ENCODE measurements around the gene MTFR2. TPM values are rescaled to one million over a fixed set of nuclear protein-coding genes. Genes with fewer than 3 reads are reported as not detected.

The MTFR2 gene
- total RNA-seq, 4 donors from 2014 or later: 0.62 TPM; not detected in 3

GRCh38 chr6:136288566-136289326 is 38.6 kb upstream of the MTFR2 start:
- Histone ChIP-seq H3K27me3 (no peaks in the 10 kb centered on the region), H3K27ac (peak overlapping the region; percentile 98 to 100 (median 100)), H3K4me1 (peaks cover 11 to 60% (median 23%) of the 10 kb centered on the region in 3 donors), H3K36me3 (no peaks in the 10 kb centered on the region), H3K9me3 (no peaks in the 10 kb centered on the region), H3K4me3 (peak overlapping the region; percentile 84)
- peak; percentile 55 for ATAC-seq
- WGBS, 2 donors (ENCODE audit: low coverage in 1 of 2): 0% methylated on average over 5 to 17 of the region's 34 CpGs
- TF ChIP-seq CTCF (IDR thresholded peaks at IDR 0.05) (peak in 3 of 4 experiments; percentile 27 to 55 (median 48)), POLR2AphosphoS5 (IDR thresholded peaks at IDR 0.05) (peak; percentile 66), EP300 (IDR thresholded peaks at IDR 0.05) (no peak), POLR2A (IDR thresholded peaks at IDR 0.05) (peak in 1 of 2 donors; percentile 21)

DNA sequence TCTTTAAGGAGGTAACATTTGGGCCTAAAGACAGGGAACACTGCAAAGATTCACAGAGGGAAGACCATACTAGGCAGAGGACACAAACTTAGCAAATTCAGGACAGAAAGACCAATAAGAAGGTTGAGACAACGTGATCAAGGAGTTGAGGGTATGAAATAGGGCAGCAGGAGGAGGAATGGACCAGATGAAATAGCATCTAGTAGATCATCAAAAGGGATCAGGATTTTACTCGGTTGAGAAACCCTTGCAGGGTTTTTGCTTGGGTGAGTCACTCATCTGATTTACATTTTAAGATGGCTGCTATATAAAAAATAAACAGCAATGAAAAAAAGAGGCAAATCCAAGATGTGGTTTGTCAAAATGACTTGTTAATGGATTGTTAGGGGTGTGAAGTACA is 34.8 kb upstream of the MTFR2 start:
- Histone ChIP-seq H3K36me3 (no peaks in the 10 kb centered on the region), H3K27me3 (no peaks in the 10 kb centered on the region), H3K4me3 (no peak overlapping the region), H3K4me1 (peaks cover 29 to 89% (median 38%) of the 10 kb centered on the region in 3 donors), H3K9me3 (no peaks in the 10 kb centered on the region), H3K27ac (peak overlapping the region in 1 of 4 donors; percentile 8)
- WGBS, 2 donors (ENCODE audit: low coverage in 1 of 2): 14 to 27% methylated on average over 2 of the region's 2 CpGs
- no peak for ATAC-seq
- TF ChIP-seq POLR2AphosphoS5 (IDR thresholded peaks at IDR 0.05) (no peak), EP300 (IDR thresholded peaks at IDR 0.05) (no peak), CTCF (IDR thresholded peaks at IDR 0.05) (no peak), POLR2A (IDR thresholded peaks at IDR 0.05) (no peak)

DNA sequence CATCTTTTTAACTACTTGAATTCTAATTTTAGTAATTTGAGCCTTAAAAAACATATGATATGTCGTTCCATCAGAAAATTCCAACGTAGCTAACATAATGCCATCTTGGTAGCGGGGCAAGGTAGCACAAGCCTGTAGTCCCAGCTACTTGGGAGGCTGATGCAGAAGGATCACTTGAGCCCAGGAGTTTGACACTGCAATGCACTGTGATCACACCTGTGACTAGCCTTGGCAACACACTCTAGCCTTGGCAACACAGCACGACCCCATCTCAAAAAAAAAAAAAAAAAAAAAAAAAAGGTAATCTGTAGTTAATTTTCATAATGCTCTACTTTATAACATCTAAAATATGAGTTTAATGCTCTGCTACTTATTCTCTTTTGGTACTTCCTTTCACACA is 32.8 kb upstream of the MTFR2 start:
- Histone ChIP-seq H3K4me3 (no peak overlapping the region), H3K9me3 (no peaks in the 10 kb centered on the region), H3K36me3 (peaks cover 0 to 8% of the 10 kb centered on the region in 2 donors), H3K4me1 (peaks cover 31 to 90% (median 33%) of the 10 kb centered on the region in 3 donors), H3K27me3 (no peaks in the 10 kb centered on the region), H3K27ac (no peak overlapping the region)
- WGBS, 2 donors (ENCODE audit: low coverage in 1 of 2): 54 to 78% methylated on average over 4 of the region's 4 CpGs
- TF ChIP-seq POLR2AphosphoS5 (IDR thresholded peaks at IDR 0.05): no peak
- ATAC-seq: no peak

DNA sequence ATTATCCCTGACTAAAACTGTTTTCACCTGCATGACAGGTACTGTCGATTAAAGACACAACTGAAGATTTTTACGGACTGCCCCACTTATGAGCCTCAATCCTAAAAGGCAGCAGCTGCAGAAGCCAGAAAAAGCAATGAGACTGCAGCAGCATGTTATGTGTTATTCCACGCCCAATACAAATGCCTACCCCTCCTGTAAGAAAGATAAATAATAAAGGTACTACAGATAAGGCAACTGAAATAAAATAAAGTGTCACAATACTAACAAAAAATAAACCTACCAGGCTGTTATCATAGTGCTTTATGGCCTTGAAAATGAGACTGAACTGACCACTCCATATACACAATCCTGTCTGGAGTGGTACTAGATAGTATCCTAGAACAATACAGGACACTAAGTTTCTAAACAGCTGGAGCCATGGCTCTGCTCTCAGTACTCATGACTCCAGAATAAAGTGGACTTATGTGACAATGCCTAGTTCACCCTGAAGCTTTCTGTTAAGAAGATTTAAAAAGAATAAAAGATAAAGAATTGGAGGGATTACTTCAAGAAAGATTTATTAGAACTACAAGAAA is 30.0 kb upstream of the MTFR2 start:
- H3K9me3 ChIP-seq: no peaks in the 10 kb centered on the region
- TF ChIP-seq EP300 (IDR thresholded peaks at IDR 0.05) (no peak), POLR2A (IDR thresholded peaks at IDR 0.05) (no peak), CTCF (IDR thresholded peaks at IDR 0.05) (no peak), POLR2AphosphoS5 (IDR thresholded peaks at IDR 0.05) (no peak)
- H3K27me3 ChIP-seq: no peaks in the 10 kb centered on the region
- H3K36me3 ChIP-seq: peaks cover 7 to 30% of the 10 kb centered on the region in 2 donors
- no peak overlapping the region for H3K4me3 ChIP-seq
- no peak overlapping the region for H3K27ac ChIP-seq
- WGBS, 2 donors (ENCODE audit: low coverage in 1 of 2): 62 to 86% methylated on average over 3 of the region's 3 CpGs
- H3K4me1 ChIP-seq: peaks cover 28 to 82% (median 29%) of the 10 kb centered on the region in 3 donors
- no peak for ATAC-seq

DNA sequence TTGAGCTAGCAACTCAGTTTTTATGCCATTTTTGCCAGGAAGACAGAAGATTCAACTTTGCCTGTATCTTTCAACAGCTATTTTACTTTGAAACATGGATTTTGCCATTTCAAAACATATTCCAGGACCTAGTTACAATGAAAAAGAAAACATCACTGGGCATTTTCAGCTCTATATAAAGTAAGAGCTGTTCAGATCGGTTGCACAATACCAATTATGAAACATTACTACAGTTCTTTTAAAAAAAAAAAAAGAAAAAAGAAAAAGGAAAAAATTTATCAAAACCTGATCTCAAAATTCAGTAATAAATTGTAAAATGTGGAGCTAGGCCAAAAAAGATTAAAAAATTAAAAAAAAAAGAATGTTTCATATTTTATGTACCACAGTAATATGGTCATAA is 24.0 kb upstream of the MTFR2 start:
- WGBS, 2 donors (ENCODE audit: low coverage in 1 of 2): 83 to 100% methylated on average over 1 of the region's 1 CpG
- ATAC-seq: no peak
- no peaks in the 10 kb centered on the region for H3K9me3 ChIP-seq
- no peak for TF ChIP-seq POLR2A (IDR thresholded peaks at IDR 0.05)
- no peak for TF ChIP-seq EP300 (IDR thresholded peaks at IDR 0.05)
- no peak for TF ChIP-seq POLR2AphosphoS5 (IDR thresholded peaks at IDR 0.05)
- TF ChIP-seq CTCF (IDR thresholded peaks at IDR 0.05): no peak
- no peaks in the 10 kb centered on the region for H3K27me3 ChIP-seq
- H3K4me3 ChIP-seq: no peak overlapping the region
- peaks cover 0 to 33% (median 3%) of the 10 kb centered on the region in 3 donors for H3K4me1 ChIP-seq
- H3K27ac ChIP-seq: no peak overlapping the region
- peaks cover 11 to 87% of the 10 kb centered on the region in 2 donors for H3K36me3 ChIP-seq

Measured in gastroesophageal sphincter (tissue), 4 donors.